Body of pancreas (tissue), 4 donors: Measurements from ENCODE around the gene MCTP1.

Experiments
- CTCF ChIP-seq, 7 experiments: fragments of 450-650 bp in 4 of 7; fragments of 200-600 bp in 3 of 7; sonication (generic) in 3 of 7; IDR thresholded peaks; one replicate each; pipeline ENCODE4 v1.5.1; 2016 to 2019; ENCODE audit warnings: antibody characterized with exemption in 7 of 7
- POLR2A ChIP-seq, 3 donors: fragments of 450-650 bp; IDR thresholded peaks; one replicate each; pipeline ENCODE4 v1.6.1; 2016; ENCODE audit warnings: antibody characterized with exemption in 3 of 3, mild to moderate bottlenecking in 2 of 3

GRCh38 chr5:95164861-95165260 is 120.0 kb downstream of the MCTP1 start:
- no peak for TF ChIP-seq CTCF (IDR thresholded peaks at IDR 0.05)
- TF ChIP-seq POLR2A (IDR thresholded peaks at IDR 0.05): no peak
